ENCODE data around the gene HEG1.
"Not testable (repeated sequence)": the region's sequence is repeated elsewhere in the genome, so short reads cannot be mapped to it uniquely, and the experiment has no call there.

The HEG1 gene, protein sequence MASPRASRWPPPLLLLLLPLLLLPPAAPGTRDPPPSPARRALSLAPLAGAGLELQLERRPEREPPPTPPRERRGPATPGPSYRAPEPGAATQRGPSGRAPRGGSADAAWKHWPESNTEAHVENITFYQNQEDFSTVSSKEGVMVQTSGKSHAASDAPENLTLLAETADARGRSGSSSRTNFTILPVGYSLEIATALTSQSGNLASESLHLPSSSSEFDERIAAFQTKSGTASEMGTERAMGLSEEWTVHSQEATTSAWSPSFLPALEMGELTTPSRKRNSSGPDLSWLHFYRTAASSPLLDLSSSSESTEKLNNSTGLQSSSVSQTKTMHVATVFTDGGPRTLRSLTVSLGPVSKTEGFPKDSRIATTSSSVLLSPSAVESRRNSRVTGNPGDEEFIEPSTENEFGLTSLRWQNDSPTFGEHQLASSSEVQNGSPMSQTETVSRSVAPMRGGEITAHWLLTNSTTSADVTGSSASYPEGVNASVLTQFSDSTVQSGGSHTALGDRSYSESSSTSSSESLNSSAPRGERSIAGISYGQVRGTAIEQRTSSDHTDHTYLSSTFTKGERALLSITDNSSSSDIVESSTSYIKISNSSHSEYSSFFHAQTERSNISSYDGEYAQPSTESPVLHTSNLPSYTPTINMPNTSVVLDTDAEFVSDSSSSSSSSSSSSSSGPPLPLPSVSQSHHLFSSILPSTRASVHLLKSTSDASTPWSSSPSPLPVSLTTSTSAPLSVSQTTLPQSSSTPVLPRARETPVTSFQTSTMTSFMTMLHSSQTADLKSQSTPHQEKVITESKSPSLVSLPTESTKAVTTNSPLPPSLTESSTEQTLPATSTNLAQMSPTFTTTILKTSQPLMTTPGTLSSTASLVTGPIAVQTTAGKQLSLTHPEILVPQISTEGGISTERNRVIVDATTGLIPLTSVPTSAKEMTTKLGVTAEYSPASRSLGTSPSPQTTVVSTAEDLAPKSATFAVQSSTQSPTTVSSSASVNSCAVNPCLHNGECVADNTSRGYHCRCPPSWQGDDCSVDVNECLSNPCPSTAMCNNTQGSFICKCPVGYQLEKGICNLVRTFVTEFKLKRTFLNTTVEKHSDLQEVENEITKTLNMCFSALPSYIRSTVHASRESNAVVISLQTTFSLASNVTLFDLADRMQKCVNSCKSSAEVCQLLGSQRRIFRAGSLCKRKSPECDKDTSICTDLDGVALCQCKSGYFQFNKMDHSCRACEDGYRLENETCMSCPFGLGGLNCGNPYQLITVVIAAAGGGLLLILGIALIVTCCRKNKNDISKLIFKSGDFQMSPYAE (N-terminal part only)

DNA sequence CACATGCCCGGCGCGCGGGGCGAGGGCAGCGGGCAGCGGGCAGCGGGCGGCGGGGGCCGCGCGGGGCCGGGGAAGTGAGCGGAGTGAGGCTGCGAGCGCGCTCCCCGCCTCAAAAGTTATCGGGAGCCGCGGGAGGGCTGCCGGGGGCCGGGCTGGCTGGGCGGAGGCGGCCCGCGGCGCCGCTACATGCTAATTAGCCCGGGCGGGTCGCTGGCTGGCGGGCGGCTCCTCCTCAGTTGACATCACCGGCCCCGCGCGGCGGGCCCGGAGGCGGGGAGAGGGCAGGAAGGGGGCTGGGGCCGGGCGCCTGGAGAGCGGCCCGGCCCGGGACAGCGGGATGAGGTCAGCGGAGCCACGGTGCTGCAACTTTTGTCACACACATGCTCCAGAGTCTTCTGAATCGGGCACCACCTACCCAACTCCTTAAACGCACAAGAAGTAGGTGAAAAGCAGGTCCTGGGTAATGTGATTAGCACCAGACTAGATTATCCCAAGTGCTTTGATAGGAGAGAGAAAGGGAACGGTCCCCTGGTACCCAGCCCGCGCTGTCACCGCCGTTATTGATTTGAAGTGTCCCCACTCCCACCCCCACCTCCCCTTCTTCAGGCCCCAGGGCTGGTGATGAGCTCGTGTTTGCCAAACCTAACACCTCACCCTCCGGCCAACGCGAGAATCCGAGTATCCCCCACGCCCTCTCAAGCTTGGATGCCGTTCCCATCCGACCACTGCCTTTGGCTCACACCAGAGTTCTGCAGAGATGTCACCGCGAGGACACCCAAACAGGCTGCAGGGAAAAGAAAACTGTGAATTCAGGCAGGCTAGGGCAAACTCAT is at the start of gene HEG1:
HEG1 (minus strand) TSS at position 85 of the 833 bp plus-strand sequence. CDS start 107 bp downstream, outside the sequence.
- peak; percentile 48 to 70 for DNase-seq (ENCODE audit: low read depth in 2 of 2)

DNA sequence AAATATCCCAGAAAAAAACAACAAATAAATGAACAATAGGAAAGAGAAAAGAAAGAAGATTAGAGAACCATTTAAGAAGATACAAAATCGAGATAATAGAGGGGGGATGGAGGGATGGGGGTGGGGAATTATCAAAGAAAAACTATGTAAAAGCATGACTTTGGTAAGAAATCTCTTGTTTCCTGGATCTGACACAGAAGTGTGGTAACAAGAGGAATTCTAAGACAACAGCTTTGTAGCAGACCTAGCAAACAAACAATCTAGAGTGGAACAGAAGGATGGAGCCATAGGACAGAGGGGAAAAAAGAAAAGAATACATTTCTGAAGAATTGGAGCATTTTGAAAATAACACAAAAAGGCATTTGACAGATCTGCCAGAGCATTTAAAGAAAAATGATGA is 49.3 kb upstream of the HEG1 start:
- DNase-seq (ENCODE audit: low read depth in 2 of 2) = no peak

DNA sequence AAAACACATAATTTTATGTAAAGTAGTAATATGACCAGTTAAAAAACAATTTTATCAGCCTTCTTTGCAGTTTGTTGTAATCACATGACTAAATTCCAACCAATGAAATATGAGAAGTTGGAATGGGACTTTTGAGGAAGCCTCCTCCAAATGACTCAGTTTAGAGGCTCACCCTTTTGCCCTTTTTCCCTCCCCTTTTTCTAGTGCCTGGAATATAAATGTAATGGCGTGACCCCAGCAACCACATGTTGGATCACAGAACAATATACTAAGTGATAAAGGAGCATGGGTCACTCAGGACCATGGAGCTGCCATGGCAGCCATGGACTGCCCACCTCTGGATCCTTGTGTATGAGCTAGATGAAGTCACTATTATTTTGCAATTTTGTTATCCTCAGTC is 48.8 kb upstream of the HEG1 start:
- no peak for DNase-seq (ENCODE audit: low read depth in 2 of 2)

DNA sequence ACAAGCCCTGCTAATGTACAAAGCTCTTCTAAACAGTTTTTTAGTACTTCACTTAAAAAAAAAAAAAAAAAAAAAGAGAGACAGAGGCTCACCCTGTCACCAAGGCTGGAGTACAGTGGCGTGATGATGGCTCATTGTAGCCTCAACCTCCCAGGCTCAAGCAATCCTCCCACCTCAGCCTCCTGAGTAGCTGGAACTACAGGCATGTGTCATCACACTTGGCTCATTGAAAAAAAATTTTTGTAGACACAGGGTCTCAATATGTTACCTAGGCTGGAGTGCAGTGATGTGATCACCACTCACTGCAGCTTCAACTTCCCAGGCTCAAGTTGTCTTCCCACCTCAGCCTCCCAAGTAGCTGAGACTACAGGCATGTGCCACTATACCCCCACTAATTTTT is 47.6 kb upstream of the HEG1 start:
- DNase-seq (ENCODE audit: low read depth in 2 of 2) = no peak

DNA sequence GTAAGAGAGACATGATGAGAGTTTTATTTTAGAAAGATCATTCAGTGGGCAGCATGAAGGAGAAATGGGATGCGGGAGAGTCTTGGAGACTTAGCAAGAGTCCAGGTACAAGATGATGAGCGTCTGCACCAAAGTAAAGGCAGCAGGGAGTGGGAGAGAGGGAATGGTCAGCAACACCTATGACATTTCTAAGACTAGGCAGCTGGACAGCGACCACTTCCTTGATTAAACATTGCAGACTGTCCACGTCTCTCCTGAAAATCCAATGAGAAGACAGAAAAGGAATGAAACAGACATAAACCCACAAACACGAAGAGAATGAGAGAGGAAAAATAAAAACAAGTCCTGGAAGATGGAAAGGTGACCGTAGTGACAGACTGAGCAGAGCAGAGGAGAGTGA is 46.7 kb upstream of the HEG1 start:
- no peak for DNase-seq (ENCODE audit: low read depth in 2 of 2)

DNA sequence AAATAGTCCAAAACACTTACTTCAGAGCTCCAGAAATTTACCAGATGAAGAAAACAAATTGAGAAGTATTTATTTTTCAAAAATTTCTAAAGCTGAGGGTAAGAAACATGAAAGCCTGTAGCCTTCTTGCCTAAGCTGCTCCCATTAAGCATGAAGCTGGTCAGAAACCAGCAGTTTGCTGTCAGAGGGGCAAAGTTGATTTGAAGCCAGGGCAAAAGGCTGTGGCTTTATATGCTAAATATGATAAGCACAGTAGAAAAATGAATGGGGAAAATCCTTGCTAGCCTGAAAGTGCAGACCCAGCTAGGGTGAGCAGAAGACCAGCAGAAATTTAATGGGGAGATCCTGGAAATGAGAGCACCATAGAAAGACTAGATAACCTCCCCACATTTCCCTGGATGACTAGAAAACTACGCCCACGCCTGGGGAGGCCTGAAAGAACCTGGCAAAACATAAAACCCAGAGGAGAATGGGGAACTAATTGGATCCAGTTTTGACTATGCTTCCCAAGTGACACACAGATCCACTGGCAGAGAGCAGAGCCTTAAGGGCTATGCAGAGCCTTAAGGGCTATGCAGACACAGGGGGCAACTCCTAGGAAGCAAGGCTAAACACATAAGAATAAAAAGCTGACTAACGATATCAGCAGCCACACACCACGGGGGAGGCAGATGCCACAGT is 43.0 kb upstream of the HEG1 start:
- no peak for DNase-seq (ENCODE audit: low read depth in 2 of 2)

DNA sequence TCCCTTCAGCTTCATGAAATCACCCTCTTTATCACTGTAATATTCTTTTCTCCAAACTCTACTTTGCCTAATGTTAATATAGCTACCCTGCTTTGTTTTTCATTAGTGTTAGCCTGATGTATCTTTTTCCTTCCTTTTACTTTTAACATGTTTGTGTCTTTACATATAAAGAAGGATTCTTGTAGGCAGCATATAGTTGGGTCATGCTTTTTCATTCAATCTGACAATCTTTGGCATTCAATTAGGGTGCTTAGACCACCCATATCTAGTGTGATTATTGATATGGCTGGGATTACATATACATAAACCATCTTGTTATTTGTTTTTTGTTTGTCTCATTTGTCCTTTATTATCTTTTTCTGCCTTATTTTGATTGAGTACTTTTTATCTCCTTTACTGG is 34.9 kb upstream of the HEG1 start:
- no peak for DNase-seq (ENCODE audit: low read depth in 2 of 2)

DNA sequence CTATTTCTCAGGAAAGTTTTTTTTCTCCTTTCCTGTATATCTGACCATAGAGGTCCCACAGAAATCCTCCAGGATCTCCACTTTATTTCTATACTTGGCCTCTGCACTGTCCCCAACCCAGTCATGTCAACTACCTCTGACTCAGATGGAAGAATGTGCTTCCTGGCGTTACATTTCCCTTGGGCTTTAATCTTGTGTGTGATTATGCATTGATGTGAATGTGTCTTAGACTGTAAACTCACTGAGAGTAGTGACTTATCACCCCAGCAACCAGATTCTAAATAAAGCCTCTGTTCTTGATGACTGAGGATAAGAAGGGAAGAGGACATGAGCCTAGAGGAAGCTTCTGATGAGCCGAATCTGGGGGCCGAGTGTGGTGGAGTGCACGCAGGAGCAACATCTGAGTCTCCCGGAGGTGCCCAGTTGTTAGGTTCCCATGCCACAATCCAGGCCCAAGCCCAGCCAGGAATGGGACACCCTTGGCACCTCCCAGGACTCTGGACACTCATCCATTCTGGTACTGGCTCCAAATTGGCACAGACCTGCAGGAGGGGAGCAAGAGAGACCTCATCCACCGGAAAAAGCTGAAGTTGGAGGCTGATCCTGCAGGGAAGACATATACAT is 32.1 kb upstream of the HEG1 start:
- DNase-seq (ENCODE audit: low read depth in 2 of 2) = no peak

DNA sequence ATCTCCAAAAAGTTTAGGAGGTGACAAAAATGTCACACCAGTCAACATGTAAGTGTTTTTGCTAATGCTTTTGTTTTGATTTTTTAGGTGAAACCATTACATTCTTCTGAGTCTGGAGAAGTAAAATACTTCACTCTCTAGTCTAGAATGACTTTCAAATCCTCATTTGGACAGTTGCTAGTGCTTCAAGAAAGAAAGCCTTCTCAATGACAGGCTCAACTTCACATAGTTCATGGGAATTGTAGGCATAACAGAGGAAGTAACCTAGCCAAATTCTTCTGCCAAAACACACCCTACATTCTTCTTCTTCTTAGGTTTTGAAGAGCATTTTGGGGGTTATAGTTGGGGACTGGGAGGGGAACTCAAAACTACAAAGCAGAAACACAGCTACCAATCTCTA is 29.4 kb upstream of the HEG1 start:
- DNase-seq (ENCODE audit: low read depth in 2 of 2) = no peak

DNA sequence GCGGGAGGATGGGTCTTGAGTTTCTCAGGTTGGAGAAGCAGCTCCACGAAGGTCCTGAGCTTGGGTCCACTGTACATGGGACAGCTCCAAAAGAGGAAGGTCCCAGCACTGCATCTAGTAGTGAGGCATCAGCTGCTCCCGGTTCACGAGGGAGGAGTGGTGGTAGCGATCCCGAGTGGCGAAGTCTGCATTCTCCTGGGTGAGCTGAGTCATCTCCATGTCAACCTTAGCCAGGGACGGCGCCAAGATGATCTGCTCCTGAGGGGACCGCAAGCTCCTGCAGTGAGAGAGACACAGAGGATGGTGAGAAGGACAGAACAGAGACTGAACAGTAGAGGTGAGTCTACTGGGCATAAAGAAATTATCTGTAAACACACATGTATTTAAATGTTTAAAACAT is 28.0 kb upstream of the HEG1 start:
- no peak for DNase-seq (ENCODE audit: low read depth in 2 of 2)

DNA sequence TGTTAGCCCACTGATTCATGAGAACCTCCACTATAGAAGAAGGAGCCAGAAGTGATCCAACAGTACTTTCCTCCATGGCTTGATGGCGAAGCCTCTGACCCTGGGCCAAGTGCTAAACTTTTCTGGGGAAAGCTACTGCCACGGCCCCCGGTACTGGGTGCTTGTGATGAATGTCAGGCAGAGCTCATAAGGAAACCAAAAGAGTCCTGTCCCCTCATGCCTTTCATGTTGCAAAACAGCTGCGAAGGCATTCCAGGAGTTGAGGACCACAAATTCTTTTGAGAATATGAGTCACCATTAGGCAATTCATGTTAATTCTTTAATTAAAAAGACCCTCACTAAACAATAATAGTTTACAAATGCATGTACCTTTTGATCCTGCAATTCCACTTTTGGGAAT is 26.5 kb upstream of the HEG1 start:
- DNase-seq (ENCODE audit: low read depth in 2 of 2) = not testable (repeated sequence)

DNA sequence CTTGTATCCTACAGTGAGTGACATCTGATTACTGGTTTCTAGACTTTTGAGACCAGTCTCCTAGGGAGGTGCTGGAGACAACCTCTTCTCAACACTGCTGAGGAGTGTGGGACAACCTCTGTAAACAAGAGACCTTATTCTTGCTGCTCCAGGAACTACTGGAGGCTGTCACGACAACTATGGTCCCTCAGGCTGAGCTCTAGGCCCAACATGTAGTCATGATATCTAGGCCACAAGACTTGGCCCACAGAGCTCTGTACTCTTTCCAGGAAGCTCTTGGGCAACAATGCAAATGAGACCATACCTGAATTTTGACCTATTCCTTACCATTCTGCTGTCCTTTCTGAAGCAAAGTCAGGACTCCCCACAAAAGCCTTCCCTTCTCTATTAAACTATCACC is 24.3 kb upstream of the HEG1 start:
- DNase-seq (ENCODE audit: low read depth in 2 of 2) = no peak

DNA sequence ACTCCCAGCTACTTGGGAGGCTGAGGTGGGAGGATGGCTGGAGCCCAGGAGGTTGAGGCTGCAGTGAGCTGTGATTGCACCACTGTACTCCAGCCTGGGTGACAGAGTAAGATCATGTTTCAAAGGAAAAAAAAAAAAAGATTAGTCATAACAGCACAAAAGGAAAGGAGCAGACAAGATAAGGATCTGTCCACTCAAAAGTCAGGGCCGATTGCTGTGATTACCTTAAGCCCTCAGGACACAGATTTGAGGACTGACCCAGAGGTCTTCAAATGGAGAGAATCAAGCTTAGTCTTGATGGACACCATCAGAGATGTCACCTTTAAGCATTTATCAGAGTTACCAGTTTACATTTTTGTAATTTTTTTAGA is 23.9 kb upstream of the HEG1 start:
- no peak for DNase-seq (ENCODE audit: low read depth in 2 of 2)

DNA sequence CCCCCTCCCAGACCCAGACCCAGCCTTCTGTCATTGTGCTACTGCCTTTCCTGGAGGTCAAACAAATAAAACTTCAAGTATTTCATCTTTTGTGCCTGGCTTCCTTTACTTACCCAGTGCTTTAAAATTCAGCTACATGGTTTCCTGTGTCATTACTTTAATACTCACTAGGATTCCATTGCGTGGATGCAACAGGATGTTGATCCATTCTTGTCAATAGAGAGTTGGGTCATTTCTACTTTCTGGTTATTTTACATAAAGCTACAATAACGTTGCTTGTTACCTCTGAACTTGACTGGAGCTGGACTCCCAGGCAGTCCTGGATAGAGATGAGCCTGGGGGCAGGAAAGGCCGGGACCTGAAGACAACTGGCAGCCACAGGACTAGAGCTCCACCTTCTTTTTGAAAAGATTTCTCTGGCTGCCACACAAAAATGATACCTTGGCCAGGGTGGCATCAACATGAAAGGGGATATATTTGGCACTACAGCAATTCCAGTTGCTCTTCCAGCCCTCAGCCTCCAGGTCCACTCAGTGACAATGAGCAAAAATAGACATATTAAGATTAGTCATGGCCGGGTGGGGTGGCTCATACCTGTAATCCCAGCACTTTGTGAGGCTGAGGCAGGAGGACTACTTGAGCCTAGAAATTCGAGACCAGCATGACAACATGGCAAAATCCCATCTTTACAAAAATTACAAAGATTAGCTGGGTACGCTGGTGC is 23.3 kb upstream of the HEG1 start:
- no peak for DNase-seq (ENCODE audit: low read depth in 2 of 2)

DNA sequence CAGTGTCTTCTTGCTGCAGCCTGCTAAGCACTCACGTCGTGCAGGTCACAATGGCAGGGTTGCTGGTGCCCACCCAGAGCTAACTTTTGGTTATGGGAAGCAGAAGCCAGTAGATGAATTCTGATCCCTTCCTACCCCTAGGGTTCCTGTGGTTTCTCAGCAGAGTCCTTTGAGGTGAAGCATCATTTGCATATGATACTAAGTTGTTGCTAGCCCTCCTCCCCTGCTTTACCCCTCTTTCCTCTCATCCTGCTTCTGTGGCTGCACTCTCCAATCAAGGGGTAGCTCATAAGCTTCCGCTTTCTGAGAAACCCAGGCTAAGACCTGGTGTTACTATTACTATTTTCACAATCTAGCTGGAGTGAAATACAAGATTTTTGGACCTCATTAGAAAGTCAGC is 22.1 kb upstream of the HEG1 start:
- DNase-seq (ENCODE audit: low read depth in 2 of 2) = no peak

DNA sequence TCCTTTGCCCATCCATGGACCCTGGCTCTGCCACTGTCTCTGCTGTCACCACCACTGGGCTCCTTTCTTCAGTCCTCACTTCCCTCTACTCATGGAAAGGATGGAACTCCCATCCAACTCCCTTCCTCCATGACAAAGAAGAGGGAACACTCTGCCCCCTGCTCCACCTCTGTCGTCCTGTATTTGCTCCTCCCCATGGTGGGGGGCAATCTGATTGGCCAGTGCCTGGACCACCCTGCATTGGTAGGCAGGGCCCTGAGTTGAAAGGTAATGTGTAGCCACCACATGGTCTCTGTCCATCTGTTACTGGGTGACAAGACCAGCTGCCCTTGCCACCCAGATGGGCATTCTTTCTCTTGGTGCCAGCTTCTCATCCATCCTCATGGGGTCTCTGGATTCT is 20.7 kb upstream of the HEG1 start:
- DNase-seq (ENCODE audit: low read depth in 2 of 2) = no peak

DNA sequence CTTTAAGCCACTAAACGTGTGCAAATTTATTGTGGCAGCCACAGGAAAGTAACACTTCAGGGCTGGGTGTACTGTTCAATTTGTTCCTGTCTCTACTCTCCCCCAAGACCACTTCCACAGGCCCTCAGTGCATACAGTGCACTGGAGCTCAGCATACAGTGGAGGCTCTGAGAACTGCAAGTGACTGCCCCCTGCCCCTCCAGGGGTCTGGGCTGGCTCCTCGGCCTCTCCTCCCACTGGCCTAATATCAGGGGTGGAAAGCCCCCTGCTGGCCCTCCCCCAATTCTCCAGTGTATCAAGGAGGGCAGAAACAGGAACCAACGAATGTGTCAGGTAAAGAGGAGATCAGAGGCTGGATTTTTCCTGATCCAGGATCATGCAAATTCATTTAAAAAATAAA is 19.9 kb upstream of the HEG1 start:
- no peak for DNase-seq (ENCODE audit: low read depth in 2 of 2)

DNA sequence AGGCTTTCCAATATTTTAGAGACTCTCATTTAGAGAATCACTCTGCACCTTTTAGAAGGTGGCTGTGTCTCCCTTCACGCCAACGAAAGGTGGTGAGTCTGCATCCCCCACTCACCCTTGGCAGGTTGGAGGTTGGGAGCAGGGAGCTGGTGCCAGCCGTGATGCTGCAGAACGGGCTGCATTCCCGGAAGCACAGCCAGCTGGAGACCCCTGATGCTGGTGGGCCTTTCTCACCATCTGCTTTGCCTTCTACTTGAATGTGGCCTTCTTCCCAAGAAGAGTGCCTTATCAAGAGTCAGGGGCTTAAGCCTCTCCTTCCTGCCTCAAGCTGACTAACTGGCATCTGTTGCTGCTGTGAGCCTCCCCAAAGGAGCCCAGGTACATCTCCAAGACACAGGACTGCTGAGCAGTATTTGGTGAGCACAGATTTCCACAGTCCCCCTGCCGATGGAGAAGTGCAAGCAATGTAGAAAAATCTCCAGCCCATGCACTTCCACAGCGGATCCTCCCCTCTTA is 17.7 kb upstream of the HEG1 start:
- no peak for DNase-seq (ENCODE audit: low read depth in 2 of 2)

DNA sequence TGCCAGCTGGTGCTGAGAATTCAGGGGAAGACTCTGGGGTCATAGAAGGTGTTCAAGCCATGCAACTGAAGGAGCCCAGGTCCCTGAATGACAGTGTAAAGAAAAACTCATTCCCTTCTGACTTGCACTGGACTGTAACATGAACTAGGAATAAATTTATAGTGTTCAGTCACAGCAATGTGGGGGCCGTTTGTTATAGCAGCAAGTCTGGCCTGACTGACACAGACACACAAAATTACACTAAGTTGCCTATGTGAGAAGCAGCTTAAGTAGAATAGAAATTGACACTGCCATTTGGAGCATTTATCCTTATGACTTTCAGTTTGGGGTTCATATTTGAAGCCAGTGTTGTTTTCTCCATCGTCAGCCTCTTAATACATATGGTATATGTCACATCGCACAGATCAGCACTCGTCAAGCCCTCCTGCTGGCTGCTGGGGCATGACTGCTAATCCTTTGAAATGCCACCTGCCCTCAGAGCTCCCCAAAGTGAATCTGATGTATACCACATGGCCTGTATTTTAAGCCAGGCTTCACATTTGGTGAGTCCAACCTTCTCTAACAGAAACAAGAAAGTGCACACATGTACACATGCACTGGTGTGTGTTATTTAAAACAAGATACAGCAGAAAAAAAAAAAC is 17.1 kb upstream of the HEG1 start:
- no peak for DNase-seq (ENCODE audit: low read depth in 2 of 2)
